PFSK-1 (cell line): ENCODE results near the gene CSNK2B.

Source experiments
- FOXP2 ChIP-seq: optimal IDR thresholded peaks from 2 replicates; pipeline ENCODE3; 2011; ENCODE audit warnings: borderline replicate concordance, control low read depth, inconsistent platforms; ENCODE audit not compliant: insufficient read depth; ENCODE audit errors: extremely low read length, extremely low read depth
- POLR2AphosphoS5 ChIP-seq: IDR thresholded peaks from 2 replicates; pipeline ENCODE4 v1.6.1; 2012; ENCODE audit warnings: low read depth, mild to moderate bottlenecking, control low read depth, low read length, moderate library complexity
- SIN3A ChIP-seq: IDR thresholded peaks from 2 replicates; pipeline ENCODE4 v1.6.1; 2012; ENCODE audit warnings: mild to moderate bottlenecking, low read length, moderate library complexity, borderline replicate concordance; ENCODE audit not compliant: insufficient read depth
- TAF1 ChIP-seq: IDR thresholded peaks from 2 replicates; pipeline ENCODE4 v1.6.1; 2012; ENCODE audit warnings: low read length, control low read depth, borderline replicate concordance; ENCODE audit not compliant: insufficient read depth
- TF ChIP-seq, protein P1 (sequence below), 2 experiments: IDR thresholded peaks; 2 replicates each; pipeline versions ENCODE4 v1.6.1 to v1.8.0; 2011 to 2012; ENCODE audit warnings: low read depth in 2 of 2, low read length in 2 of 2, control low read depth in 1 of 2, inconsistent platforms in 1 of 2, mild to moderate bottlenecking in 1 of 2, moderate library complexity in 1 of 2; ENCODE audit not compliant: insufficient read depth in 1 of 2

Gene CSNK2B

DNA sequence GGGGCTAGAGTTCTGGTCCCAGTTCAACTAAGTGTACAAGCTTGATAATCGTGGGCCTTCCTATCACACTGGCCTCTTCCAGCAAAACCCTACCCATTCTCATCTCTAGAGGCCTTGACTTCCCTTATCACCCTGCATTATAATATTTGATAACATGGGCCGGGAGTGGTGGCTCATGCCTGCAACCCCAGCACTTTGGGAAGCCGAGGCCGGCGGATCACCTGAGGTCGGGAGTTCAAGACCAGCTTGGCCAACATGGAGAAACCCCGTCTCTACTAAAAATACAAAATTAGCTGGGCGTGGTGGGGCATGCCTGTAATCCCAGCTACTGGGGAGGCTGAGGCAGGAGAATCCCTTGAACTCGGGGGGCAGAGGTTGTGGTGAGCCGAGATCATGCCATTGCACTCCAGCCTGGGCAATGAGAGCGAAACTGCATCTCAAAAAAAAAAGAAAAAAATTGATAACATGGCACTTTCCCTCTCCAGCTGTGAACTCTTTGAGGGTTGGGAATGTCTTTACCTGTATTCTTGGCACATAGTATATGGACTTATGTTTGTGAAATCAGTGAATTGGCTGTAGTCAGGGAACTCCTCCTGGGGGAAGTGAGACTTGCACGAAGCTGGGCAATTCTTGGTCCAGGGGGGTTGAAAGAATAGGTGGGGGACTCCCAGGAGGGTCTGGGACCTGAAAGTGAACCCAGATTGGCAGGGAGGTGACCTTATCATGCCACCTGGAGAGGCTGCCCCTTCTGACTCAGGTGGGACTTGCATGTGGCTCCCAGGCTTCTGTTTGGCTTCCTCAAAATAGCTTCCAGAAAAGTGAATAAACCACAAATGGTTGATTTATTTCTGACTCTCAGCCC lies 4.4 kb upstream of the CSNK2B start:
- no peak for TF ChIP-seq TAF1
- TF ChIP-seq, protein P1, sequence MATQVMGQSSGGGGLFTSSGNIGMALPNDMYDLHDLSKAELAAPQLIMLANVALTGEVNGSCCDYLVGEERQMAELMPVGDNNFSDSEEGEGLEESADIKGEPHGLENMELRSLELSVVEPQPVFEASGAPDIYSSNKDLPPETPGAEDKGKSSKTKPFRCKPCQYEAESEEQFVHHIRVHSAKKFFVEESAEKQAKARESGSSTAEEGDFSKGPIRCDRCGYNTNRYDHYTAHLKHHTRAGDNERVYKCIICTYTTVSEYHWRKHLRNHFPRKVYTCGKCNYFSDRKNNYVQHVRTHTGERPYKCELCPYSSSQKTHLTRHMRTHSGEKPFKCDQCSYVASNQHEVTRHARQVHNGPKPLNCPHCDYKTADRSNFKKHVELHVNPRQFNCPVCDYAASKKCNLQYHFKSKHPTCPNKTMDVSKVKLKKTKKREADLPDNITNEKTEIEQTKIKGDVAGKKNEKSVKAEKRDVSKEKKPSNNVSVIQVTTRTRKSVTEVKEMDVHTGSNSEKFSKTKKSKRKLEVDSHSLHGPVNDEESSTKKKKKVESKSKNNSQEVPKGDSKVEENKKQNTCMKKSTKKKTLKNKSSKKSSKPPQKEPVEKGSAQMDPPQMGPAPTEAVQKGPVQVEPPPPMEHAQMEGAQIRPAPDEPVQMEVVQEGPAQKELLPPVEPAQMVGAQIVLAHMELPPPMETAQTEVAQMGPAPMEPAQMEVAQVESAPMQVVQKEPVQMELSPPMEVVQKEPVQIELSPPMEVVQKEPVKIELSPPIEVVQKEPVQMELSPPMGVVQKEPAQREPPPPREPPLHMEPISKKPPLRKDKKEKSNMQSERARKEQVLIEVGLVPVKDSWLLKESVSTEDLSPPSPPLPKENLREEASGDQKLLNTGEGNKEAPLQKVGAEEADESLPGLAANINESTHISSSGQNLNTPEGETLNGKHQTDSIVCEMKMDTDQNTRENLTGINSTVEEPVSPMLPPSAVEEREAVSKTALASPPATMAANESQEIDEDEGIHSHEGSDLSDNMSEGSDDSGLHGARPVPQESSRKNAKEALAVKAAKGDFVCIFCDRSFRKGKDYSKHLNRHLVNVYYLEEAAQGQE (IDR thresholded peaks at IDR 0.05; ENCODE audit: insufficient read depth in 1 of 2, low read depth in 2 of 2, low read length in 2 of 2) = no peak
- TF ChIP-seq POLR2AphosphoS5 = no peak
- no peak for TF ChIP-seq FOXP2
- TF ChIP-seq SIN3A = no peak

DNA sequence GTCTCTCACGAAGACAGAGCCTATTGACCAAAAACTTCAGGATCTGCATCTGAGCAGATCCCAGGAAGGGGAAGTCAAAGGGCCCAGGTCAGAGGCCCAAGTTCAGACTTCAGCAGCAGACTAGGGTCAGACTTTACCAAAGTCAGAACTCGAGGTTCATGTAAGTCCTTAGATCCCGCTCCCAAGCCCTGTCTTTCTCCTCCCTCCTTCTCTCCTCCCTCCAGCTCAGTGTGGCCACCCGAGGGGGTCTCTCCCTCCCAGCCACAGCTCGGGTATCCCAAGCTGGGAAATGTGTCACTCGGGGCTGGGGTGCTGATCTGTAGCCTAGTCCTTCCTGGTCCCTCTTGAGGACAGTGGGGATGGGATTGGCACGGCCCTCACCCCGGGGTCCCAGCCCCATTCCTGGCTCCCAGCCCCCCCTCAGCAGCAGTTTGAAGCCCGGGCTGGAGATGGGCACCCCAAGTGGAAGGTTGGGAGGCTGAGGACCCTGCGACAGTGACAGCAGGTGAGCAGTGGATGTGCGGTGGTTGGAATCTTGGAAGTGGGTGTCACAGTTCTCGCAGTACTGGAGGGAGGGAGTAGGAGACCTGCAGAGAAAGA lies 3.7 kb upstream of the CSNK2B start:
- TF ChIP-seq POLR2AphosphoS5 (no peak), TAF1 (no peak), FOXP2 (no peak), SIN3A (no peak)
- TF ChIP-seq, protein P1 (IDR thresholded peaks at IDR 0.05; ENCODE audit: insufficient read depth in 1 of 2, low read depth in 2 of 2, low read length in 2 of 2) = no peak

DNA sequence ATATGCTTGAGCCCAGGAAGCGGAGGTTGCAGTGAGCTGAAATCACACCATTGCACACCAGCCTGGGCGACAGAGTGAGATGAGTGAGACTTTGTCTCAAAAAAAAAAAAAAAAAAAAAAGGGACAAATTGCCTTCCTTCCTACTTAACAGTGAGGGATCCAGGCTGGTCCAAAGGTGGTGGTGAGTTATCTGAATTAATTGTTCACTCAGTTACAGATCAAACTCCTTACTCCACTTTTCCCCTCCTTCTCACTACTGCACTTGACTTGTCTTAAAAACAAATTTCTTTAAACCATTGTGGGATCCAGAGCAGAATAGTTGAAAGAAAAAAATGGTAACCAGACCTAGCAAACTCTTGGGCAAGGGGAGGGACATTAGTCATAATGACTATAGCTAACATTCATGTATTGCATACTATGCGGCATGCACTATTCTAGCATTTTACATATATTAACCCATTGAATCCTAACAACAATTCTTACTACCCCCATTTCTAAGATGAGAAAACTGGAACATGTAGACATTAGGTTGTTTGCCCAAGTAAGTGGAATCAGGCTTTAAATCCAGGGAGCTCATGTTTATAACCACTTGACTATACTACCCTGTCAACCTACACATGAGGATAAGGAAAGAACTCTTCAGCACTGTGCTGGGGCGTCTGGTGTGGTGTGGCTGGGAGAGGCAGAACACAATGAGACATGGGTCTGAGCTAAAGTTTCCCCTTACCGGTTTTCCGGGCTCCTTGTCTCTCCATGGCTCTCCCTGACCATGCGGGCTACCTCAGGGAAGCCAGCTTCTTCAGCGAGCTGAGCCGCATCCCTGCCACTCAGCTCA lies 2.5 kb upstream of the CSNK2B start:
- no peak for TF ChIP-seq SIN3A
- TF ChIP-seq, protein P1 (IDR thresholded peaks at IDR 0.05; ENCODE audit: insufficient read depth in 1 of 2, low read depth in 2 of 2, low read length in 2 of 2) = no peak
- no peak for TF ChIP-seq FOXP2
- no peak for TF ChIP-seq POLR2AphosphoS5
- no peak for TF ChIP-seq TAF1

DNA sequence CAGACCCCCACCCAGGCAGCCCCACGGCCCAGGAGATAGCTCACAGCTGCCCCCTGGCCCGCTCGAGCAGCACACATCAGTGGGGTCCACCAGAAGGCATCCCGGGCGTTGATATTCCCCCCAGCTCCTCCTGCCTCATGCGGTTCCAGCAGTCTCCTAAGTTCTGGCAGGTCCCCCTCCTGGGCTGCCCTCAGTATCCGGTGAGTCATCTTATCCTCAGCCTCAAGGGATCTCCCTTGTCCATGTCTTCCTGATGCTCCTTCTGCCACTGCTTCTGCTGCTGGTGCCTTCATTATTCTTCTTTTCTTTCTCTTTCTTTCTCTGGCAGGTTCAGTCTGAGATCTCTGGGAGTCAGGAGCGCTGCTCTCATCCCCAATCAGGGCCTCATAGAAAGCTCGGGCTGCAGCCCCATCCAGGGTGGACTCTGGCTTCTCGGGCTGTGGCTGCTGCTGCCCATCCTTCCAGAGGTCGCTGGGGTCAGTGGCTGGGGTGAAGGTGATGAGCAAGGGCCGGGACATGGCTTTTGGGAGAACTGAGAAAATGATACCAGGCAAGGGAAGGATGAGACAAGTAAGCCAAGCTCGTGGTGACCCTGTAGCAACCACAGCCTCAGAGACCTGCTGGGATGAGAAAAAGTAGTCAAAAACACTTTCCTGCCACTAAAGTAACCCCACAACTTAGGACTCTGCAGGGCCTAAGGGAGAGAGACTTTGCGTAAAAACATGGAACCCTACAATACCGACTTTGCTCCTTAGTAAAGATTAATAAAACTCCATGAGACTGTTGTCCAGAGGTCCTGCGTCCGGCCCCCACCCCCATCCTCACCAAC lies 1.7 kb upstream of the CSNK2B start:
- TF ChIP-seq POLR2AphosphoS5 (no peak), TAF1 (no peak), FOXP2 (no peak), SIN3A (no peak)
- TF ChIP-seq, protein P1 (IDR thresholded peaks at IDR 0.05; ENCODE audit: insufficient read depth in 1 of 2, low read depth in 2 of 2, low read length in 2 of 2) = no peak
